GM12874 (cell line): Measurements from ENCODE around the gene C6orf120.

Experiments
- TF ChIP-seq, protein P1 (sequence below): IDR thresholded peaks from 2 replicates; pipeline ENCODE4 v1.5.1; 2011; ENCODE audit warnings: low read depth, mild to moderate bottlenecking, control low read depth, low read length, moderate library complexity; ENCODE audit not compliant: insufficient read depth

The C6orf120 gene

DNA sequence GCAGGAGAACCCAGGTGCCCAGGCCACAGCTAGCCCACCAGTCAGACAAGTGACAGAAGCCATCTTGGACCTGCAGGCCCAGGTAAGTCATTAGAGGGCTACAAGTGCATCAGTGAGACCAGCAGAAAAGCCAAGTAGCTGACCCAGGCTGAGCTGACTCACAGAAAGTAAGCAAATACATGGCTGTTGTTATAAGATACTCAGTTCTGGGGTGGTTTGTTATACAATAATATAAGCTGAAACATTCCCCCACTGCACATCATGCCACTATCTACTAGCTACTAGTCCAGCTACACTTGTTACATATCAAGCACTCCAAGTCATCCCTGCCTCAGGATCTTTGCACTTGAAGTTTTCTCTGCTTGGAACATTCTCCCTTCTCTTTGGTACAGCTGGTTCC lies 39.4 kb downstream of the C6orf120 start:
- TF ChIP-seq, protein P1, sequence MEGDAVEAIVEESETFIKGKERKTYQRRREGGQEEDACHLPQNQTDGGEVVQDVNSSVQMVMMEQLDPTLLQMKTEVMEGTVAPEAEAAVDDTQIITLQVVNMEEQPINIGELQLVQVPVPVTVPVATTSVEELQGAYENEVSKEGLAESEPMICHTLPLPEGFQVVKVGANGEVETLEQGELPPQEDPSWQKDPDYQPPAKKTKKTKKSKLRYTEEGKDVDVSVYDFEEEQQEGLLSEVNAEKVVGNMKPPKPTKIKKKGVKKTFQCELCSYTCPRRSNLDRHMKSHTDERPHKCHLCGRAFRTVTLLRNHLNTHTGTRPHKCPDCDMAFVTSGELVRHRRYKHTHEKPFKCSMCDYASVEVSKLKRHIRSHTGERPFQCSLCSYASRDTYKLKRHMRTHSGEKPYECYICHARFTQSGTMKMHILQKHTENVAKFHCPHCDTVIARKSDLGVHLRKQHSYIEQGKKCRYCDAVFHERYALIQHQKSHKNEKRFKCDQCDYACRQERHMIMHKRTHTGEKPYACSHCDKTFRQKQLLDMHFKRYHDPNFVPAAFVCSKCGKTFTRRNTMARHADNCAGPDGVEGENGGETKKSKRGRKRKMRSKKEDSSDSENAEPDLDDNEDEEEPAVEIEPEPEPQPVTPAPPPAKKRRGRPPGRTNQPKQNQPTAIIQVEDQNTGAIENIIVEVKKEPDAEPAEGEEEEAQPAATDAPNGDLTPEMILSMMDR, result no peak

DNA sequence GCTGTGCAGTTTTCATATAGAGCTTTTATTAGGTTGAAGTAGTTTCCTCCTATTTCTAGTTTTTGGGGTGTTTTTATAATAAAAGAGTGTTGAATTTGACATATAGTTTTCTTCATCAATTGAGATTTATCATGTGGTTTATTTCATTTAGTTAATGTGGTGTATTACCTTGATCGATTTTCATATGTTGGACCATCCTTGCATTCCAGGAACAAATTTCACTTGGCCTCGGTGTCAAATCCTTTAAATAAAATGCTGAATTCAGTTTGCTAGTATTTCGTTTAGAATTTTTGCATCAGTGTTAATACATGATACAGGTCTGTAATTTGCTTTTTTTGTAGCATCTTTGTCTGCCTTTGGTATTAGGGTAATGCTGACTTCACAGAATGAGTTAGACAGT lies 43.5 kb downstream of the C6orf120 start:
- TF ChIP-seq, protein P1, result no peak

DNA sequence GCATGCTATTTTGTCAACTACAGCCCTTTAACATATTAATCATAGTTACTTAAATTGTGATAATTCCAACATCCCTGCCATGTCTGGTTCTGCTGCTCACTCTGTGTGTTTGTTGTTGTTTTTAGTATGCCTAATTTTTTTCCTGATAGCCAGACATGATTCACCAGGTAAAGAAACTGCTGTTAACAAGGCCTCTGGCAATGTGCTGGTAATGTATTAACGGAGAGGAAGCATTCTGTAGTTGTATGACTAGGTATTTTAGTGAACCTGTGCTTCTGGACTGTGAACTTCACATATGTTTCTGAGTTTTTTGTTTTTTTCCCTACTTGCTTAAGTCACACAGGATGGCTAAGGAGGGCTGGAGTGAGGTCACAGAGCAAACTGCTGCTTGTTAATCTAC lies 44.6 kb downstream of the C6orf120 start:
- TF ChIP-seq, protein P1, result no peak

DNA sequence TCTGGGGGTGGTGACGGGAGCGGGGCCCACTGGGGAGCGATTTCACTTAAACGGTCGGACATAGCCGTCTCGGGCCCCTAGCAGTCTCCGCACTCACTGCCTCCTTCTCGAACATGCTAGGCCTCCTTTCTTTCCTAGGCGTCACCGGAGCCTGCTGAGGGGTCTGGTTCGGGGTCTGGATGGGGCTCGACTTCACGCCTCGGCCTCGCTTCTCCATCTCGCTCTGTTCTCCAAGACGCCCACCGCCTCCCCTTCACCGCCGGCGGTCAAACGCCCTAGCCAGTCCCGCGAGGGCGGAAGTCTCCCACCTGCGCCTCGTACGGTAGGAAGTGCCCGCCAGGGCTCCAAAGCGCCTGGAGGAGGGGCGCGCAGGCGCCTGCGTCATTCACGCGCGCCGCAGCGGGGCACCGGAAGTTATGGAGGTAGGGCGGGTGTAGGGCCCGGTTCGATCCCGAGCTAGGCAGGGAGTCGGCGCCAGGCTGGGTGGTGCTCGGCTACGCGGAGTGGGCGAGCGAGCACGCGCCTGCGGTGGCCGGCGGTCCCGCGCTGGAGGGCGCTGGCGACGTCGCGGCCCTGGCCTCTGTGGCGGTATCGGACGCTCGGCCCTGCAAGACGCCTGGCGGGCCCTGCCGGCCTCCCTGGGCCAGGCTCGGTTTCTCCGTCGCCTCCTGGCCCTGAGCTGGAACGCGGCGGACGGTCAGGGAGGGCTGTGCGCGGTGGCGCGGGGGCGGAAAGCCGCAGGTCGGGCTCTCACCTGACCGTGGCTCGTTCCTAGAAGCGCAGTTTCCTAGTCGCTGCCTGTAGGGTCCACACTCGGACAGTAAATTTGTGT lies 49.5 kb downstream of the C6orf120 start, which contains the start of the genes DYNLT2 and ERMARD:
DYNLT2 (minus strand) TSS at position 331 of the 832 bp plus-strand sequence; CDS start at position 217, 114 bp downstream.
ERMARD (plus strand) TSS at position 381 of the 832 bp plus-strand sequence; CDS start at position 417, 36 bp downstream.
- TF ChIP-seq, protein P1, result no peak

DNA sequence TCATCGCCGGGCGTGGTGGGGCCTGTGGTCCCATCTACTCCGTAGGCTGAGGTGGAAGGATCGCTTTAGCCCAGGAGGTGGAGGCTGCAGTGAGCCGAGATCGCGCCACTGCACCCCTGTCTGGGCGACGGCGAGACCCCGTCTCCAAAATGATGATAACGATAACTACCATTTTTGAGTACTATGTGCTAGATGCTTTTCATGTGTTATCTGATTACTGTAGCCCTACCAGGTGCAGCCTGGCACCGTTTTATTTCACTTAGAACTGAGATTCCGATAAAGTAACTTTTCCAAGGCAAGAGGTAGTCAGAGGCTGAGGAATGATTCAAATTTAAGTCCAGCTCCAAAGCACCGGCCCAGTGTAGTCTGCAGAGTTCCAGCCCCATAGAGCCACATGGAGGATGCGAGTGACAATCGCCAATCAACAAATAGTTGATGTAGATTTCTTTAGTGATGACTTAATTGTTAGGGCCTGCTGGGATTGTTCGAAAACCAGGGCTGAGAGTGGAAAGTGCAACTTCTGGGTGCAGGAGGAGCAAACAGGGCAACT lies 50.2 kb downstream of the C6orf120 start:
- TF ChIP-seq, protein P1, result no peak
